Activated T-helper 17 cell treated with anti-CD3 and anti-CD28 coated beads, Interleukin-2, amount 50 U/mL, for 72 hours (primary cell): ENCODE results near the gene CCDC85B. TPM values are rescaled to one million over a fixed set of nuclear protein-coding genes. Genes with fewer than 3 reads are reported as not detected.

Source experiments
- ATAC-seq: fragments of 150-1000 bp; cut with Tn5 transposase; replicated peaks from 2 replicates; pipeline ENCODE4 v1.10.0; 2021; ENCODE audit warnings: mild to moderate bottlenecking, moderate library complexity
- H3K27ac Mint-ChIP-seq: one replicate; pipeline ENCODE4 v1.8.0; 2022; ENCODE audit warnings: mixed read lengths
- H3K27me3 Mint-ChIP-seq: one replicate; pipeline ENCODE4 v1.8.0; 2022; ENCODE audit warnings: mixed read lengths
- H3K36me3 Mint-ChIP-seq: one replicate; pipeline ENCODE4 v1.8.0; 2022; ENCODE audit warnings: low read depth, mild to moderate bottlenecking, mixed read lengths
- H3K4me1 Mint-ChIP-seq: one replicate; pipeline ENCODE4 v1.8.0; 2022; ENCODE audit warnings: mixed read lengths
- H3K4me3 Mint-ChIP-seq: one replicate; pipeline ENCODE4 v1.8.0; 2022; ENCODE audit warnings: mild to moderate bottlenecking, mixed read lengths
- H3K9me3 Mint-ChIP-seq: one replicate; pipeline ENCODE4 v1.8.0; 2022; ENCODE audit warnings: mixed read lengths
- total RNA-seq, 2 donors: library from RNA; stranded (reverse); gene quantifications; one replicate each; pipeline ENCODE4 v1.2.3, GENCODE V29; 2022

The CCDC85B gene
- total RNA-seq, 2 donors from 2014 or later, result 21.0 to 37.2 TPM

DNA sequence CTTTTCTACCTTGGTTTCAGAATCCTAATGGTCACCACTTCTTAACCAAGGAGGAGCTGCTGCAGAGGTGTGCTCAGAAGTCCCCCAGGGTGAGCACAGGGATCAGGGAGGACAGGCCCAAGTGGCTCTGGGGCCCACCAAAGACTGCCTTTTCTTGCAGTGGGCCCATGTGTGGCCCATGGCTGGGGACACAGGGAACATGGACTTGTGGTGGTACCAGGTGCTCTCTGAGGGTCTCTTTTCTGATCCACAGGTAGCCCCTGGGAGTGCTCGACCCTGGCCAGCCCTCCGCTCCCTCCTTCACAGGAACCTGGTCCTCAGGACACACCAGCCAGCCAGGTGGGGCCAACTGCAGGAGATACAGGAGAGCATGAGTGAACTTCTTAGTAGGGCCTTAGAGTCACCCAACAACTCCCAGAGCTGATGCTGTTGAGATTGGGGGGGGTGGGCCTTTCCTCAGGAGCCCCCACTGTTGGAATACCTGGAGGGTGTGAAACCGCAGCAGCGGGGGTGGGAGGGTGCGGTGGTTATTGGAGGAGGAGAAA is 28.2 kb upstream of the CCDC85B start:
- Mint-ChIP-seq H3K36me3 (peaks cover 74% of the 10 kb centered on the region), H3K27me3 (no peaks in the 10 kb centered on the region), H3K9me3 (no peaks in the 10 kb centered on the region), H3K4me1 (peaks cover 10% of the 10 kb centered on the region), H3K4me3 (peak overlapping the region; percentile 89), H3K27ac (peak overlapping the region; percentile 78)
- ATAC-seq, result no peak

GRCh38 chr11:65862941-65863888 is 27.3 kb upstream of the CCDC85B start:
- Mint-ChIP-seq H3K4me3 (peak overlapping the region; percentile 89), H3K9me3 (no peaks in the 10 kb centered on the region), H3K27me3 (no peaks in the 10 kb centered on the region), H3K36me3 (peaks cover 73% of the 10 kb centered on the region), H3K27ac (peak overlapping the region; percentile 78), H3K4me1 (peaks cover 10% of the 10 kb centered on the region)
- ATAC-seq, result no peak

- Mint-ChIP-seq H3K4me3 (no peak overlapping the region), H3K36me3 (peaks cover 72% of the 10 kb centered on the region), H3K9me3 (no peaks in the 10 kb centered on the region), H3K27me3 (no peaks in the 10 kb centered on the region), H3K27ac (no peak overlapping the region), H3K4me1 (peaks cover 10% of the 10 kb centered on the region)
- no peak for ATAC-seq
Observed at GRCh38 chr11:65863889-65864705, 26.4 kb upstream of the CCDC85B start.

DNA sequence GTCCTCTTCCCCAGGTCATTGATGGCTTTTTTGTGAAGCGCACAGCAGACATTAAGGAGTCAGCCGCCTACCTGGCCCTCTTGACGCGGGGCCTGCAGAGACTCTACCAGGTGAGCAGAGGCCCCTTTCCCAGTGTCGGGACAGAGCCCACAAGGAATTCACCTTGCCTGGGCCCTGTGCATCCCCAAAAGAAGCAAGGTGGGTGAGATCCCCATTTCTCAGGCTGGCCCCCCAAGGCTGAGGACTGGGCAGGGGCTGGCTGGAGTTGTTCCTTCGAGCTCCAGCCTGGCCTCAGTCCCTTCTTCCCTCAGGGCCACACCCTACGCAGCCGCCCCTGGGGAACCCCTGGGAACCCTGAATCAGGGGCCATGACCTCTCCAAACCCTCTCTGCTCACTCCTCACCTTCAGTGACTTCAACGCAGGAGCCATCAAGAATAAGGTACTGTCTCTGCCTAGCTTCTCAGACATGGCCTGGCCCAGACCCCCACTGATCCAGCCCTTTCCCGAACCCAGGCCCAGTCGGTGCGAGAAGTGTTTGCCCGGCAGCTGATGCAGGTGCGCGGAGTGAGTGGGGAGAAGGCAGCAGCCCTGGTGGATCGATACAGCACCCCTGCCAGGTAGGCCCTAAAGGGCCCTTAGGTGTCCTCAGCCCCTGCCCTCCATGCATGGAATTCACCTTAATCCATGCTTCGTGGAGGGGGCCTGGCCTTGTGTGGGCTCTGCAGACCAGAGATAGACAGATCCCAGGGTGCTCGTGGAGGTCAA is 25.6 kb upstream of the CCDC85B start:
- no peak for ATAC-seq
- no peaks in the 10 kb centered on the region for H3K9me3 Mint-ChIP-seq
- no peak overlapping the region for H3K4me3 Mint-ChIP-seq
- H3K4me1 Mint-ChIP-seq, result peaks cover 10% of the 10 kb centered on the region
- no peaks in the 10 kb centered on the region for H3K27me3 Mint-ChIP-seq
- no peak overlapping the region for H3K27ac Mint-ChIP-seq
- H3K36me3 Mint-ChIP-seq, result peaks cover 71% of the 10 kb centered on the region

GRCh38 chr11:65865550-65866172 is 24.8 kb upstream of the CCDC85B start:
- Mint-ChIP-seq H3K36me3 (peaks cover 65% of the 10 kb centered on the region), H3K9me3 (no peaks in the 10 kb centered on the region), H3K27ac (no peak overlapping the region)

GRCh38 chr11:65866509-65867283 is 23.8 kb upstream of the CCDC85B start:
- H3K9me3 Mint-ChIP-seq, result no peaks in the 10 kb centered on the region
- H3K4me1 Mint-ChIP-seq, result peaks cover 10% of the 10 kb centered on the region
- peaks cover 55% of the 10 kb centered on the region for H3K36me3 Mint-ChIP-seq
- ATAC-seq, result no peak
- no peak overlapping the region for H3K4me3 Mint-ChIP-seq
- H3K27me3 Mint-ChIP-seq, result no peaks in the 10 kb centered on the region
- H3K27ac Mint-ChIP-seq, result no peak overlapping the region

More at GRCh38 chr11:65865550-65866172, 24.8 kb upstream of the CCDC85B start:
- no peak for ATAC-seq
- no peaks in the 10 kb centered on the region for H3K27me3 Mint-ChIP-seq
- peaks cover 10% of the 10 kb centered on the region for H3K4me1 Mint-ChIP-seq
- no peak overlapping the region for H3K4me3 Mint-ChIP-seq

- H3K27me3 Mint-ChIP-seq, result no peaks in the 10 kb centered on the region
- H3K4me3 Mint-ChIP-seq, result no peak overlapping the region
- H3K9me3 Mint-ChIP-seq, result no peaks in the 10 kb centered on the region
- H3K4me1 Mint-ChIP-seq, result peaks cover 10% of the 10 kb centered on the region
- peaks cover 48% of the 10 kb centered on the region for H3K36me3 Mint-ChIP-seq
- no peak for ATAC-seq
- H3K27ac Mint-ChIP-seq, result no peak overlapping the region
Observed at GRCh38 chr11:65867284-65868071, 23.0 kb upstream of the CCDC85B start.

DNA sequence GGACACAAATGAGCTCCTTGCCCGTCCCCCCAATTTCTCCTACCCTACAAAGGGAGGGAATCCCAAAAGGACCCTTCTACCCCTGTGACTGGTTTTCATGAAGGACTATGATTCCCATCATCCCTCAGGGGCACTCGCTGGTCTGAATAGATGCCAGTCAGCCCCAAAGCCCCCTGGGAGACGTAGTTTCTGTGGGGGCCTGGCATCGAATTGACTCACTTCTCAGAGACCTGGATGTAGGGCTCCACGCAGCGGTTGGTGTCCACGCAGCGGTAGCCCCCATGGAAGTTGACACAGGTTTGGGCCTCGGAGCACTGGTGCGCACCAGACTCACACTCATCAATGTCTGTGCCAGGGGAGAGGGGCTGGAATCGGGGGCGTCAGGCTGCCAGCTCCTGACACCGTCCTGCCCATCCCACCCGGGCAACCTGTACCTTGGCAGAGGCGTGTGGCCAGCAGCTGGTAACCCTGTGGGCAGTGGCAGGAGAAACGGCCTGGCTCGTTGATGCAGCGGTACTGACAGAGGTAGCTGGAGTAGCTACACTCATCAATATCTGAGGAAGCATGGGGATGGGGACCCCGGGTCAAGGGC is 22.3 kb upstream of the CCDC85B start:
- Mint-ChIP-seq H3K4me3 (no peak overlapping the region), H3K27ac (no peak overlapping the region), H3K4me1 (peaks cover 4% of the 10 kb centered on the region), H3K27me3 (no peaks in the 10 kb centered on the region), H3K9me3 (no peaks in the 10 kb centered on the region), H3K36me3 (peaks cover 44% of the 10 kb centered on the region)
- no peak for ATAC-seq

GRCh38 chr11:65868907-65869306 is 21.6 kb upstream of the CCDC85B start:
- H3K27ac Mint-ChIP-seq, result peak overlapping the region; percentile 46
- H3K4me1 Mint-ChIP-seq, result peaks cover 4% of the 10 kb centered on the region

DNA sequence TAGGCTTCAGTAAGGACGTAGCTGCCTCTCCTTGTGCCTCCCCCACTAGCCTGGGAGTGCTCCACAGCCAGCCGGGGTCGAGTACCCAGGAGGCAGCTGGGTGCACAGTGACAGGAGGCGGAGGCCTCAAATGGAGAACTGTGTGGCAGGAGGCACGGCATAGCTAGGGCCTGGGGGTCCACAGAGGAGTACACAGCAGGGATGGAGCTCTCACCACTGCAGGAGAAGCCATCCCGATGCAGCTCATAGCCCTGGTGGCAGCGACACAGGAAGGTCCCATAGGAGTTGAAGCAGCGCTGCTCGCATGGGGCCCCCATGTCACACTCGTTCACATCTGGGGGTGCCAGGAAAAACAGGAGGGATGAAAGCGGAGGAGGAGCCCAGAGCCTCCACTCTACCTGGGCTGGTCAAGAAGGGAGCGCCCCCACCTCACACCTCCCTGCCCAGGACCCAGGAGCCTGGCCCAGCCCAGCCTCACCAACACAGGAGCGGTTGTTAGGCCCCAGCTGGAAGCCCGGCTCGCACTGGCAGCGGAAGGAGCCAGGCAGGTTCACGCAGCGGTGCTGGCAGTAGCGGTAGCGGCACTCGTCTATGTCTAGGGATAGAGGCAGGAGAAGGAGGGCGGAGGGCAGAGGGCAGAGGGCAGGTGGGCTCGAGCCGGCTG is 20.7 kb upstream of the CCDC85B start:
- H3K4me3 Mint-ChIP-seq, result no peak overlapping the region
- peaks cover 32% of the 10 kb centered on the region for H3K36me3 Mint-ChIP-seq
- peaks cover 4% of the 10 kb centered on the region for H3K4me1 Mint-ChIP-seq
- no peak for ATAC-seq
- H3K9me3 Mint-ChIP-seq, result no peaks in the 10 kb centered on the region
- H3K27me3 Mint-ChIP-seq, result no peaks in the 10 kb centered on the region
- peak overlapping the region; percentile 46 for H3K27ac Mint-ChIP-seq

More at GRCh38 chr11:65868907-65869306, 21.6 kb upstream of the CCDC85B start:
- Mint-ChIP-seq H3K27me3 (no peaks in the 10 kb centered on the region), H3K4me3 (no peak overlapping the region), H3K36me3 (peaks cover 40% of the 10 kb centered on the region), H3K9me3 (no peaks in the 10 kb centered on the region)
- no peak for ATAC-seq

DNA sequence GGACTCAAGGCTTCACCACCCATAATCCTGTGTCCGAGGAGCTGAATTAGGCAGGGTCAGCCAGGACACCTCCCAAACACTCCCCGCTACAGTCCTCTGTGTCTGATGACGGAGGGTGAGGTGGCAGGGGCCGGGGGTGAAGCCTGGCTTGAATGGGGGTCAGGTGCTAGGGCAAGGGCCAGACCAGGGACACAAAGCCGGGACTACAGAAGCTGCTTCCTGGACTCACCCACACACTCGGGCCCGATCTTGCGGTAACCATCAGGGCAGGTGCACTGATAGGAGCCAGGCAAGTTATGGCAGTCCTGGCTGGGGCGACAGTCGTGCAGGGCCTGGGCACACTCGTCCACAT is 20.2 kb upstream of the CCDC85B start:
- Mint-ChIP-seq H3K27ac (peak overlapping the region; percentile 46), H3K36me3 (peaks cover 27% of the 10 kb centered on the region), H3K4me1 (peaks cover under 1% of the 10 kb centered on the region), H3K4me3 (peak overlapping the region; percentile 29), H3K27me3 (no peaks in the 10 kb centered on the region), H3K9me3 (no peaks in the 10 kb centered on the region)
- ATAC-seq, result no peak
